ENCODE data around the gene SLC5A10. TPM values are rescaled to one million over a fixed set of nuclear protein-coding genes. Genes with fewer than 3 reads are reported as not detected.

SLC5A10 gene
- total RNA-seq, 1 experiment from 2014 or later, result not detected

- DNase-seq (ENCODE audit: low read depth), result no peak
These were observed 12.6 kb downstream of the SLC5A10 start for GRCh38 chr17:18964550-18964949.

DNA sequence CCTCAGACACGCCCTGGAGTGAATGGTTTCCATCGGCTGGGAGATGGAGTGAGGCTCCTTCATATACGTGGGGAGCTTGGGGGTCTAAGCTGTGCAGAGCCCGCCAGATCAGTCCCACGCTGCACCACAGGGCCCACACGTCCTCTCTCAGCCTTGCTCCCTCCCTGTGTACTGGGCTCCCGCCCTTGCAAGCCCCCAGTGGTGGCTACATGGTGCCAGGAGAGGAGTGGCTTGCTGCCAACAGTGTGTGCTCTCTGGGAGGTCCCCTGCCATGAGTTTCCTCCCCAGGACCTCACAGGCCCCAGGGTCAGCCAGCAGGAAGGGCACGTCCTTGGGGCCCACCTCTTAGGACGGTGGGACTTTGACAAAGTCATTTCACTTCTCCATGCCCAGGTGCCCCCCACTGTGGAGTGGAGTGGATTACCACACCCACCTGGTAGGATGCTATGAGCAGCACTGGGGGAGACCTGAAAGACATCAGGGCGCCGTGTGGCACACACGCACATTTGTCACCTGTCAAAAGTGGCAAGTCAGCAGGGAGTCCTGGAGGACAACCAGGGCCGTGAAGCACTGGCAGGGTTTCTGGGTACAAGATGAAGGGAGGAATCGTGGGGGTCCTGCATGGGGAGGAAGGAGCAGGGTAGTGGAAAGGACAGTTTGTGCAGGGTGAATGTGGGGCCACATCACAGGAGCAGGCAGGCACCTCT, 13.7 kb downstream of the SLC5A10 start:
- DNase-seq (ENCODE audit: low read depth), result no peak

- DNase-seq (ENCODE audit: low read depth), result peak; percentile 41
These were observed 15.1 kb downstream of the SLC5A10 start for GRCh38 chr17:18966831-18967624.

DNA sequence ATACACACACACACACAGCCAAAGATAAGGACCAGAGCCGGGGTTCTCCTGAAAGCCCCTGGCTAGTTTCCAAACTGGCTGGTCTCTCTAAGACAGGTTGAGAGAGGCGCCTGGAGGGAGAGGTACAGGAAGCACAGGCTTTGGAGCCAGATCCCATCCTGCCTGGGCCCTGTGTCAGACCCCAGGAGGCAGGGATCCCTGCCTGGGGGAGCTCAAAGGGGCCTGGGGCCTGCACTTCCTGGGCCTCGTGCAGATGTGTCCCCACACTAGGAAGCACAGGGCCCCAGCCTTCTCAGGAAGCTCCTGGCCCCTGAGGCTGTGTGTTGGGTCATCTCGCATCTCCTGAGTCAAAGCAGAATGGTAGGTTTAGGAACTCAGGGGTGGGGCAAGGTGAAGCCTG, 16.0 kb downstream of the SLC5A10 start:
- peak; percentile 61 for DNase-seq (ENCODE audit: low read depth)

GRCh38 chr17:18968345-18968744, 16.4 kb downstream of the SLC5A10 start:
- DNase-seq (ENCODE audit: low read depth), result no peak

- DNase-seq (ENCODE audit: low read depth), result peak; percentile 55
These were observed 17.3 kb downstream of the SLC5A10 start for GRCh38 chr17:18968945-18969887.

DNA sequence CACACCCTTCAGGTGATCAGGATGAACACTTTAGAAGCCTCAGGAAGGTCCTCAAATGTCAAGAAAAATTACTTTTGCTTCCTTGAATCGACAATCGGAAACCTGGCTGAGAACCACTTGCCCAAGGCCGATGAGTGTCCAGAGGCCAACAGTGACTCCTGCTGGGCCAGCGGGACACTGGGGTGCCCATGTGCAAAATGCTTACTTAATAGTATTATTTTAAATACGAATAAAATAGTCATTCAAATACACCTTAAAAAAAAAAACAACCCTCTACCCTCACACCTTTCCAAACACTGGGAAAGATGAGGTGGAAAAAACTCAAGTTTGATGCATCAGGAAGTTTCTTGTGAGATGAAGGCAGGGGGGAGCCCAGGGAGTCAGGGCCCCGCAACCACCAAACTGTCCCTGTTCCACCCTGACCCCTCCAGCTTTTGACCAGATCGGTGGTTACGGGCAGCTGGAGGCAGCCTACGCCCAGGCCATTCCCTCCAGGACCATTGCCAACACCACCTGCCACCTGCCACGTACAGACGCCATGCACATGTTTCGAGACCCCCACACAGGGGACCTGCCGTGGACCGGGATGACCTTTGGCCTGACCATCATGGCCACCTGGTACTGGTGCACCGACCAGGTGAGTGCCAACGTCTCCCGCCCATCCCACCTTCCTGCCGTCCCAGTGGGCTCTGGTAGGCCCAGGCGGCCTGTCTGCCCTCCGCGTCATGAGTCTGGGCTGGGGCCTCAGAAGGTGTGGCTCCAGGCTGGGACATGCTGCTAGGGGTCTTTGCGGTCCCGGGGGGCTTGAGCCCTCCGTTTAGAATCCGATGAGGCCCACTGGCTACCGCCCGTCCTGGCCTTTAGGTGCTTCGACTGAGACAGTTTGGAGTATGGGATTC, 18.9 kb downstream of the SLC5A10 start:
- no peak for DNase-seq (ENCODE audit: low read depth)

GRCh38 chr17:18971801-18972200, 19.8 kb downstream of the SLC5A10 start:
- no peak for DNase-seq (ENCODE audit: low read depth)

DNA sequence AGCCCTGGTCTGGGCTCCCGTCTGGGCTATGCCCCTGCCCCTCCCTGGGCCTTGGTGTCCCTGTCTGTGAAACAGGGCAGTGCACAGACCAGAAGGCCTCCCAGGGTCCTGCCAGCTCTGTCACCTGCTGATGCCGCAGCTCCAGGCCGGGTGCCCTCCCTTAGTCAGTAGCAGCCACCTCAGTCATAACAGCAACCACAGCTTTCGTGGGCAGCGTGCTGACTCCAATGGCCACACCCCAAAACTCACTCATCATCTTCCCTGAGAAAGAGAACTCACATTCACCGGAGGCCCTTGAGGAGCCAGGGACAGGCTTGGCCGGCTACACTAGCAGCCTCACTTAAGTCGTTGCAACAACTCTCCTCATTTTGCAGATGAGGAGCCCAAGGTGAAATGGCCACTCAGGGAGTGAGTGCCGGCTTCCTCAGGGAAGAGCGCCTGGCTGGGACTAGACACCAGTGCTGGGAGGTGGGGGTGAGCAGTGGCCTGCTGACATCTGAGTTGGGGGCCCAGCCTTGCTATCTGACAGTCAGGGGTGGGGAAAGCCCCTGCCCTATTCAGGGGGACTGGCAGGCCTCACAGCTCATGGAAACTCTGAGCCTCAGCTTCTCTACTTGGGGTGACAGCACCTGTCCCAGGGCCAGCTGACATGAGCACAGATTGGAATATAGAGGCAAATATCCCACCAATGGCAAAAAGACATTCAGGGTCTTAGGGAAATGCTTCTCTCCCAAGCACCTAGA, 22.6 kb downstream of the SLC5A10 start:
- DNase-seq (ENCODE audit: low read depth), result peak; percentile 56

GRCh38 chr17:18975597-18975996, 23.6 kb downstream of the SLC5A10 start:
- no peak for DNase-seq (ENCODE audit: low read depth)

GRCh38 chr17:18976201-18976600, 24.2 kb downstream of the SLC5A10 start:
- no peak for DNase-seq (ENCODE audit: low read depth)

DNA sequence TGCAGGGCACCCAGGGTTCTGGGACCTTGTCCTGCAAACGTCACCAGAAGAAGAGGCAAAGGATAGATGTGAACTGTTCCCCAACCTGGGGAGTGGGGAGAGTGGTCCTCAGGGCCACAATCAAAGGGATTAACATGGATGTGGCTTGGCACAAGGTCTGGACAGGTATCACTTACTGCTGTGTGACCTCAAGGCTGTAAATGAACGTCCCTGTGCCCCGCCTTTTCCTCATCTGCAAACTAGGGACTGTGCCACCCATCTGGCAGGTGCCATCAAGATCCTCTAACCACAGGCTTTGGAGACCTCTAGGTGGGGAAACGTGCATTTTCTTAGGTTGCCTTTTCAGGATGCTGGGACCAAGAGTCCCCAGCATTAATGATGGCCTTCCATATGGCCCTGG, 25.1 kb downstream of the SLC5A10 start:
- DNase-seq (ENCODE audit: low read depth), result no peak

- no peak for DNase-seq (ENCODE audit: low read depth)
These were observed 25.7 kb downstream of the SLC5A10 start for GRCh38 chr17:18977646-18978045.

- DNase-seq (ENCODE audit: low read depth), result no peak
These were observed 26.1 kb downstream of the SLC5A10 start for GRCh38 chr17:18978050-18978449.

DNA sequence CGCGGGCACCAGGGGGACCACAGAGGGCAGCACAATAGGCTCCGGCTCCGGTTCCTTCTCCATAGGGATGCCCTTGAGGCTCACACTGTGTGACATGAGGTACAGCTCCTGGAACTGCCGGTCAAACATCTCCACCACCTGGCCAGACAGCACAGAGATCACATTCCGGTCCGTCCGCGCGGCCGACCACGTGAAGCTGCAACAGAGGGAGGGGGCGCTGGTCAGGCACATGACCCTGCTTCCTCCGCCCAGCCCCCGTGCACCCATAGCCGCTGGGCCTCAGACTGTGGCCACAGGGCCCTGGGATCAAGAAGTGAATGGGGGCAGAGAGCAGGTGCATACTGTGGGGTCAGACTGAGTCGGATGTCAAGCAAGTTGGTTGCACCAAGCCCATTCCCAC, 26.7 kb downstream of the SLC5A10 start:
- DNase-seq (ENCODE audit: low read depth), result no peak

DNA sequence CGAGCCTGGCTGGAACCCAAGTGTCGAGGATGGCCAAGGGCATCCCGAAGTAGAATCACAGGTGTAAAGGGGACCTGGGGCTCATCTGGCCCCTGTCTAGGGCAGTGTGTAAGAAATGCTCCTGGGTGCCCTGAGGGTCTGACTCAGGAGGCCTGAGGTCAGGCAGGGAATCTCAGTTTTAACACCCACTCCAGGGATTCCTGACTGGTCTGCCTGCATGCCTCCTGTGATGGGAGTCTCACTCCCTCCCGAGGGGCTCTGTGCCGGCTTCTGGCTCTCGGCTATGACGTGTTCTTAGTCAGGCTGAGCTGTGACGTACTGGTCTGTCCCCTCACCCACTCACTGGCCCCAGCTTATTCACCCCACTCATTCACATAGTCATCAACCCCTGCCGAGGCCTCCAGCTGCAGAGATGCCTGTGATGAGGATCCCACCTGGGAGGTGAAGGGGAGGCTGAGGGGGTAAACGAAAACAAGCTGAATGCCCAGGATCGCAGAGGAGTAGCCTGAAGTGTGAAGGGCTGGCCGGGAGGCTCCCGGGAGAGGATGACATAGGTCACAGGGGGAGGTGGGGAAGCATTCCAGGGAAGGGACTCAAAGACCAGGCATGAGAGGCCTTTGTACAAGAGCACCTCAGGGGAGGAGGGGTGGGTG, 28.8 kb downstream of the SLC5A10 start:
- peak; percentile 25 for DNase-seq (ENCODE audit: low read depth)

- no peak for DNase-seq (ENCODE audit: low read depth)
These were observed 29.3 kb downstream of the SLC5A10 start for GRCh38 chr17:18981335-18981641.

GRCh38 chr17:18981642-18982424, 29.9 kb downstream of the SLC5A10 start:
- peak; percentile 81 for DNase-seq (ENCODE audit: low read depth)
